Tibial nerve (tissue), 3 donors: Measurements from ENCODE around the gene TRERF1.

Source experiments
- POLR2A ChIP-seq, 2 donors: fragments of 450-650 bp; IDR thresholded peaks; one replicate each; pipeline ENCODE4 v1.6.1; 2017; ENCODE audit warnings: antibody characterized with exemption in 2 of 2, mild to moderate bottlenecking in 2 of 2, moderate library complexity in 2 of 2
- TF ChIP-seq, protein P1 (sequence below), 5 experiments: fragments of 200-600 bp in 3 of 5; fragments of 450-650 bp in 2 of 5; sonication (generic) in 3 of 5; IDR thresholded peaks; one replicate each; pipeline ENCODE4 v1.5.1; 2016 to 2019; ENCODE audit warnings: antibody characterized with exemption in 5 of 5, mild to moderate bottlenecking in 3 of 5, moderate library complexity in 2 of 5

DNA sequence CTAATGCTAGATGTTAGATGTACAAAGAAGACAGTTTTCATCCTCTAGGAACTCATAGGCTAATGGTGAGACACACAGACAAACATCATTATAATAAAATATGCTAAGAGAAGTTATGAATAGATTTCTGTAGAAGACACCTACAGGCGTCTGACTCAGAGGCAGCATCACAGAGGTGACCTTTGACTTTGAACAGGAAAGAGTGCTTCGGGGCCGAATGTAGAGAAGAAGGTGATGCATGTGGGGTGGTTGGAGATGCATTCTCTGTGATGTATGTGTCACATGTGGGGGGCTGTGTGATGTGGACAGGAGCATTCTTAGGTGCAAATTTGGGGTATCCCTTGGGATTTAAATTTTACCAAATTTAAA is 271.8 kb downstream of the TRERF1 start:
- TF ChIP-seq, protein P1, sequence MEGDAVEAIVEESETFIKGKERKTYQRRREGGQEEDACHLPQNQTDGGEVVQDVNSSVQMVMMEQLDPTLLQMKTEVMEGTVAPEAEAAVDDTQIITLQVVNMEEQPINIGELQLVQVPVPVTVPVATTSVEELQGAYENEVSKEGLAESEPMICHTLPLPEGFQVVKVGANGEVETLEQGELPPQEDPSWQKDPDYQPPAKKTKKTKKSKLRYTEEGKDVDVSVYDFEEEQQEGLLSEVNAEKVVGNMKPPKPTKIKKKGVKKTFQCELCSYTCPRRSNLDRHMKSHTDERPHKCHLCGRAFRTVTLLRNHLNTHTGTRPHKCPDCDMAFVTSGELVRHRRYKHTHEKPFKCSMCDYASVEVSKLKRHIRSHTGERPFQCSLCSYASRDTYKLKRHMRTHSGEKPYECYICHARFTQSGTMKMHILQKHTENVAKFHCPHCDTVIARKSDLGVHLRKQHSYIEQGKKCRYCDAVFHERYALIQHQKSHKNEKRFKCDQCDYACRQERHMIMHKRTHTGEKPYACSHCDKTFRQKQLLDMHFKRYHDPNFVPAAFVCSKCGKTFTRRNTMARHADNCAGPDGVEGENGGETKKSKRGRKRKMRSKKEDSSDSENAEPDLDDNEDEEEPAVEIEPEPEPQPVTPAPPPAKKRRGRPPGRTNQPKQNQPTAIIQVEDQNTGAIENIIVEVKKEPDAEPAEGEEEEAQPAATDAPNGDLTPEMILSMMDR (IDR thresholded peaks at IDR 0.05), result no peak
- TF ChIP-seq POLR2A (IDR thresholded peaks at IDR 0.05), result no peak
